Muscle of leg (tissue), 11 donors: ENCODE results near the gene SETD1A. TPM values are rescaled to one million over a fixed set of nuclear protein-coding genes. Genes with fewer than 3 reads are reported as not detected.

Experiments
- DNase-seq: peaks from one replicate; pipeline ENCODE4 v3.0.0; 2013
- H3K27ac ChIP-seq: one replicate; pipeline ENCODE4 v1.5.1; 2013; ENCODE audit warnings: mild to moderate bottlenecking, low read length, control low read depth
- H3K27me3 ChIP-seq: one replicate; pipeline ENCODE4 v1.6.1; 2013; ENCODE audit warnings: low read length; ENCODE audit not compliant: control insufficient read depth, insufficient read depth
- H3K36me3 ChIP-seq: one replicate; pipeline ENCODE4 v1.6.1; 2013; ENCODE audit warnings: low read length; ENCODE audit not compliant: control insufficient read depth, insufficient read depth
- H3K4me1 ChIP-seq: one replicate; pipeline ENCODE4 v1.6.1; 2013; ENCODE audit warnings: low read length; ENCODE audit not compliant: control insufficient read depth, insufficient read depth
- H3K4me3 ChIP-seq: one replicate; pipeline ENCODE4 v1.5.1; 2013; ENCODE audit warnings: low read length, control low read depth
- H3K9me3 ChIP-seq: replicated peaks from 2 replicates; pipeline ENCODE4 v1.6.1; 2013; ENCODE audit warnings: low read depth, low read length; ENCODE audit not compliant: control insufficient read depth
- WGBS: methylation state at CpG from one replicate; pipeline ENCODE4 v1.1.5; 2013; ENCODE audit warnings: missing lambda C conversion rate; ENCODE audit not compliant: insufficient coverage; 5-methylcytosine and 5-hydroxymethylcytosine counted together
- polyA plus RNA-seq, 8 donors: library from polyadenylated mRNA; unstranded; fragments of 120-200 nt; gene quantifications; one replicate each; pipeline versions ENCODE4 v1.2.1 to v1.2.3, GENCODE V29; 2013; ENCODE audit warnings: inconsistent platforms in 1 of 8, low replicate concordance in 1 of 8; ENCODE audit not compliant: insufficient read length in 8 of 8, insufficient read depth in 1 of 8
- total RNA-seq: library from RNA; stranded (reverse); fragments of 120-200 nt; gene quantifications from one replicate; pipeline ENCODE4 v1.2.4, GENCODE V29; 2013

Gene SETD1A
- total and polyA plus RNA-seq, 9 donors = 2.7 to 16.5 (median 12.8) TPM

DNA sequence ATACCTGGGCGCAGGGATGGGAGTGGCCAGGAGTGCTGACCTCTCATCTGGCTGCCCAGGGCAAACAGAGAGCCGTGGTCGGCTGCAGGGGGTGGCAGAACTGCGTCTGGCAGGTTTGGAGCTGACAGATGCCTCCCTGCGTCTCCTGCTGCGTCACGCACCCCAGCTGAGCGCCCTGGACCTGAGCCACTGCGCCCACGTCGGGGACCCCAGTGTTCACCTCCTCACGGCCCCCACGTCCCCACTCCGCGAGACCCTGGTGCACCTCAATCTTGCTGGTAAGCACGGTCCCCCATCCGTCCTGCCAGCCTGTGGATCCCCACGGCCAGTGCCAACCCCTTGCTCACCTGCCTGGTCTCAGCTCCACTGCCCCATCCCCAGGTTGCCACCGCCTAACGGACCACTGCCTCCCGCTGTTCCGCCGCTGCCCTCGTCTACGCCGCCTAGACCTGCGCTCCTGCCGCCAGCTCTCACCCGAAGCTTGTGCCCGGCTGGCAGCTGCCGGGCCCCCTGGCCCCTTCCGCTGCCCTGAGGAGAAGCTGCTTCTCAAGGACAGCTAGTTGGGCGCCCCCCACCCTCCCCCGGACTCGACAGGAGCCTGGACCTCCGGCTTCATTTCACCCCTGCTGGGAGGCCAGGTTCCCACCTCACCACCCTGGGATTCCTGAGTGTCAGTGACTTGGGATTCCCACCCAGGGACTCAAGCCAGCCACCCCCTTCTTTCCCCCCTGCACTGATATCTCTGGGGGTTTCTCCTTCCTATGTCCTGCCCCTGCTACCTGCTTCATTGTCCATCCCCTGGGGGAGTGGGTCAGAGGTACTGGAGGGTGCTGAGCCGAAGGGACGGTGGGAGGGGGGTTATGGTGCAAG, 10.6 kb upstream of the SETD1A start:
- Histone ChIP-seq H3K4me3 (no peak overlapping the region), H3K4me1 (peaks cover 40% of the 10 kb centered on the region), H3K36me3 (peaks cover 28% of the 10 kb centered on the region), H3K27me3 (no peaks in the 10 kb centered on the region), H3K27ac (no peak overlapping the region), H3K9me3 (no peaks in the 10 kb centered on the region)
- peak; percentile 54 for DNase-seq
- 83% methylated on average over 29 of the region's 38 CpGs for WGBS

DNA sequence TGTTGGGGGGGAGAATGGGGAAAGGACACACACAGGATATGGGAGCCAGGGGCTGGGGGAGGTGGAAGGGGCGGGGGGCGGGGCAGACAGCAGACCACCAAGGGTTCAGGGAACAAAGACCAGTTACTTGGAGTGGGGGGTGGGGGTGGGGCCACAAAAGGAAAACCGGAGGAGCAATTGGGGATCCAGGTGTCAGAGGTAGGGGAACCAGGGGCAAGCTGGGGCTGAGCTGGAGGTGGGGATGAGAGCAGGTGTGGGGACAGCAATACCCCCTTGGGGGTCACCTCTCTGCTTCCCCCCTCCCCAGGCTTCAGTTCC, 10.1 kb upstream of the SETD1A start:
- peaks cover 23% of the 10 kb centered on the region for H3K36me3 ChIP-seq
- WGBS = no CpG with 5 or more reads among the region's 3 CpGs
- no peak overlapping the region for H3K4me3 ChIP-seq
- H3K27ac ChIP-seq = peak overlapping the region; percentile 93
- no peak for DNase-seq
- H3K9me3 ChIP-seq = no peaks in the 10 kb centered on the region
- peaks cover 35% of the 10 kb centered on the region for H3K4me1 ChIP-seq
- no peaks in the 10 kb centered on the region for H3K27me3 ChIP-seq

DNA sequence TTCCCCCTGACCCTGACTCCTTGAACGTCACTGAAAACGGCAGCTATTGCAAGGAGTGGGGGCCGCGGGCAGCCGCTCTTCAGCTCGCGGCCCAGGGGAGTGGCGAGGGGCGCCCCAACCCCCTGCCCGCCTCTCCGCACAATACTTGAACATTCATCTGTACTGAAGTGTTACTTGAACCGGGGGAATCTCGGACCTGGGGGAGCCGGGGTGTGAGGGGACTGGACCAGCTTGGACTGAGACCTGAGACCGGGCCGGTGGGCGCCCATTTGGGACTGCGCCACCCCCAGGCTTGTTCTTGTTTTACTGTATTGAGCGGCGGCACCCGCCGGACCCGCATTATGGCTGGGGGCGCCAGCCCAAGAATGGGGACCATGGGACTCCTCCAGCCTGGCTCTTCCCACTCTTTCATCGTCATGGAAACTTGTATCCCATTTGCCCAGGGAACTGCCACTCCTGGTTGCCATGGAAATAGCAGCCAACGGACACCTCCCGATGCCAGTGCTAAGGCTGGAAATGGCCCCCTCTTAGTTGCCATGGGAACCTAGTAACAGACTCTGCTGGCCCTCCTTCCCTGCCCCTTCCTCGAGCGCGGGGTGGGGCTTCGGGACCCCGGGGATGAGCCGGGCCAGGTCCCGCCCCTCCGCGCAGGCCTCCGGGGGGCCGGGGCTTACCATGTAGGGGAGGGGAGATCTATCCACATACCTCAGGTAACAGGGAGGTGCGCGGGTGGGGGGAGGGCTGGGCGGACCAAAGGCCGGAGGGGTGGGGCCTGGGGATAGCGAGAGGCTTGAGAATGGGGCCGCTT, 9.5 kb upstream of the SETD1A start:
- Histone ChIP-seq H3K4me1 (peaks cover 37% of the 10 kb centered on the region), H3K27me3 (no peaks in the 10 kb centered on the region), H3K4me3 (peak overlapping the region; percentile 84), H3K36me3 (peaks cover 19% of the 10 kb centered on the region), H3K9me3 (no peaks in the 10 kb centered on the region), H3K27ac (peak overlapping the region; percentile 93)
- DNase-seq = peak; percentile 98
- 5% methylated on average over 23 of the region's 44 CpGs for WGBS

DNA sequence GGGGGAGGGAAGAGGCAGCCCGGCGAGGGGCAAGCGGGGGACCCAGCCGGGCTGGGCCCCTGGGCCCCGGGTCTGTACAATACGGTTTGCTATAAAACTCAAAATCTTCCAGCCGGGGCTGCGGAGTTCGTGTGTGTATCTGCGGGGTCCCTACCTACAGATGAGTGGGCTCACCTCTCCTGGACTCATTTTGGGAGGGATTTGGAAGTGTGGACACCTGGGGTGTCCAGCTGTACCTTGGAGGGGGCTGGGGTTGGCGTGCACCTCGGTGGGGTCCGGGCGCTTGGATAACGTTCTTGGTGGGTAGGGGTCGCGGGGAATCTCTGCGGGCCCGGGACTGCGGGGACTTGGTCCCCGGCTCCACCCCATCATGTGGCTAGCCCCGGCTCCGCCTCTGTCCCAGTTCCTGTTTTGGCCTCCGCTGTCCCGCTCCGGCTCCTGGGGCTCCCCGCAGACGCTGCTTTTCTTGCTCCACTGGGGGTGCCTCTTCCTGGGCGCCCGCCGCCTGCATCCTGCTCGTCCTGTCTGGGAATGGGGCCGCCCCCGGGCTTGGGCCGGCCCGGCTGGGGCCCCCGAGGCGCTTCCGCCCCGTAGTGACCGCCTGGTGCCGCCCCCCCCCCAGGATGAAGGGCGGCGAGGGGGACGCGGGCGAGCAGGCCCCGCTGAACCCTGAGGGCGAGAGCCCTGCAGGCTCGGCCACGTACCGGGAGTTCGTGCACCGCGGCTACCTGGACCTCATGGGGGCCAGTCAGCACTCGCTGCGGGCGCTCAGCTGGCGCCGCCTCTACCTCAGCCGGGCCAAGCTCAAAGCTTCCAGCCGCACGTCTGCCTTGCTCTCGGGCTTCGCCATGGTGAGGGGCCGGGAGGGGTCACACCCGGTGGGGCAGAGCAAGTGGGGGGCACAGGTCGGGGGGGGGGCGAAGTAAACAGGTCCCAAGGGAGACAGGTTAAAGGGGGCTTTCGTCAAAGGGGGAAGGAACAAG, 8.6 kb upstream of the SETD1A start, which contains the start of gene ORAI3:
Gene ORAI3 (plus strand): TSS at position 402 of the 983 bp plus-strand sequence. CDS start 222 bp downstream, at position 624.
- Histone ChIP-seq H3K27ac (peak within 1 kb of the TSS; percentile 93), H3K9me3 (no peaks in the 10 kb centered on the region), H3K4me3 (peak within 1 kb of the TSS; percentile 84), H3K36me3 (peaks cover 13% of the 10 kb centered on the region), H3K4me1 (peaks cover 46% of the 10 kb centered on the region), H3K27me3 (no peaks in the 10 kb centered on the region)
- DNase-seq = peak; percentile 87
- WGBS = under 1% methylated on average over 58 of the region's 70 CpGs

DNA sequence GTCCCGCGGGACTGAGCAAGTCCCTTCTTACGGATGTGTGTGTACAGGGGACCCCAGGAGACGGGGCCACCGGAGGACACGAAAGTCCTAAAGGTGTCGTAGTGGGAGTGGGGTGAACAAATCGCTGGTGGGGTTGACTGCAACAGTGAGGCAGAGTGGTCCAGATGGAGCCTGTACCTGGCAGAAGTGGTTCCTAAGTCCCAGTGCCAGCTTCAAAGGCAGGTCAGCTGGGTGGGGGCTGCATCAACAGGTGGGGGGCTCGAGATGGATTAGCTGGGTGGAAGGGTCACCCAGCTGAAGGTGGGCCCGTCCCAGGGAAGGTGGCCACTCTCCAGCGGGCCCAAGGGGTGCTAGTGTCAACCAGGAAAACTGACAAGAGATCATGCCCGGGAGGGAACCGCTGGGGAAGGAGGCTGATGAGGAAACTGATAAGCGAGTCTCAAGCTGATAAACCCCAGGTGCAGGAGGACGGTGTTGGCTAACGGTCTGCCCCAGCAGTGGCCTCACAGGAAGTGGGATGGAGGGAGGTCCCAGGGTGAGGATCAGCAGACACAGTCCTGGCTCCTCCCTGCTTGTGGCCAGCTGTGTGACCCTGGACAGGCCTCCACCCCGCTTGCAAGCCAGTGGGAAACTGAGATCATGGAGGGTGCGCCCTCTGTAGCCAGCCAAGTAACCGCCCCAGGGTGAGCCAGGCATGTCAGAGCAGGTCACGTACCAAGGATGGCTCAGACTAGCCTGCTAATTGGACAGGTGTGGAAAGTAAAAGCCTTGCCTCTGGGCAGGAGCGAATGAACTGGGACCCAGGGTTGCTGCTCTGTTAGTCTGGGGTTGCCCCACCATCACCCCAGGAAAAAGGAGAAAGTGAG, 7.7 kb upstream of the SETD1A start:
- peak; percentile 92 for DNase-seq

DNA sequence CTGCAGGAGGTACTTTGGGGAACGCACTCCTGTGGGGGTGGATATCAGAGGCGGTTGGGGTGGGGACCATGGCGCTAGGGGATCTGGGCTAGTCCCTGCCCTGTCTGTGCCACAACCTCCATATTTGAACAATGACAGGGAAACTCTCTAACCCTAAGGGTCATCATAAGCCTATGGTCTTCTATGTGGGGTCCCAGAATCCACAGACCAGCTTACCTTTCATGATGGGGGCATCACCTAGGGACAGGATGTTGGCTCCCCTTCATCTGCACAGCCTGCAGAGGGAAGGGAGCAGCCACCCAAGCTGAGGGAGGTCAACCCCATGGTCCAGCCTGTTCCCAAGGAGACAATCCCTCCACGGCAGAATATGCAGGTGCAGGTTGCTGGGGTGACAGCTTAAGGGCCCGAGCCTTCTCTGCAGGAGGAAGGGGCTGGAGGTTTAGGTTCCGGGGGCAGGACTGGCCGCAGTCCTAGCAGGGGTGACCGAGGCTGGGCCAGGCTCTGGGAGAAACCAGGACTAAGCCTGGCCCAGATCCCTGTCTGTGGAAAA, 7.0 kb upstream of the SETD1A start:
- no peaks in the 10 kb centered on the region for H3K9me3 ChIP-seq
- H3K27me3 ChIP-seq = no peaks in the 10 kb centered on the region
- H3K4me1 ChIP-seq = peaks cover 49% of the 10 kb centered on the region
- H3K4me3 ChIP-seq = no peak overlapping the region
- H3K36me3 ChIP-seq = peaks cover 8% of the 10 kb centered on the region
- whole genome bisulfite sequencing = 61% methylated on average over 4 of the region's 8 CpGs
- H3K27ac ChIP-seq = peak overlapping the region; percentile 71
- DNase-seq = peak; percentile 39

More for the DNA sequence above, 7.7 kb upstream of the SETD1A start:
- Histone ChIP-seq H3K27ac (peak overlapping the region; percentile 93), H3K4me3 (peak overlapping the region; percentile 84), H3K27me3 (no peaks in the 10 kb centered on the region), H3K9me3 (no peaks in the 10 kb centered on the region), H3K36me3 (peaks cover 11% of the 10 kb centered on the region), H3K4me1 (peaks cover 49% of the 10 kb centered on the region)
- WGBS = 2% methylated on average over 20 of the region's 21 CpGs

DNA sequence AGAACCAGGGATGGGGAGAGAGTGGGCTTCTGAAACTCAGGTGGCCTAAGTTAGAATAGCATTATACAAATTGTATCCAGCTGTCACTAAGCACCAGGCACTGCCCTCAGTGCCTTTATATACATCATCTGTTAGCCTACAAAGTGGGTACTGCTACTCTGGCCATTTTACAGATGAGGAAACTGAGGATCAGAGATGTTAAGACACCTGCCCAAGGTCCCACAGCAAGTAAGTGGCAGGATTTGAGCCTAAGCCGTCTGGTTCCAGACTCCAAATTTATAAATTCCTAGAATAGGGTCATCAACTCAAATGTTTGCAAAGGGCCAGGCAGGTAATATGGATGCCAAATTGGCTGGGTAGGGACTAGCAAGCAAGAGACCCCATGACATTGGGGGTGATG, 6.4 kb upstream of the SETD1A start:
- no peak overlapping the region for H3K27ac ChIP-seq
- no peak overlapping the region for H3K4me3 ChIP-seq

DNA sequence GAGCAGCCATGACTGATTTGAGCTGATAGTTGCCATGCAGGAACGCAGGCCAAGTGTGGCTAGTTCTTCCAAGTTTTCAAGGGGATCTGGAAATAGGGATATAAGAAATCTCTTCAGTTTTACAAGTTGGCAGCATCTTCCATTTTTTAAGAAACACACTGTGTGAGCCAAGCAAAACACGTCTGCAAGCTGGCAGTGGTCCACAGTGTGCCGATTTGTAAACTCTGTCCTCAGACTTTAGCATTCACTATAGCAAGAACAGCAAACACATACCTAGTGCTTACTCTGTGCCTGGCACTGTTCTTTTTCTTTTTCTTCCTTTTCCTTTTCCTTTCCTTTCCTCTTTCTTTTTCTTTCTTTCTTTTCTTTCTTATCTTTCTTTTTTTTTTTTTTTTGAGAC, 5.8 kb upstream of the SETD1A start:
- H3K36me3 ChIP-seq = peaks cover 8% of the 10 kb centered on the region
- peaks cover 51% of the 10 kb centered on the region for H3K4me1 ChIP-seq
- no peak overlapping the region for H3K4me3 ChIP-seq
- WGBS = 11% methylated on average over 2 of the region's 3 CpGs
- no peaks in the 10 kb centered on the region for H3K27me3 ChIP-seq
- DNase-seq = peak; percentile 79
- no peaks in the 10 kb centered on the region for H3K9me3 ChIP-seq
- H3K27ac ChIP-seq = no peak overlapping the region

More for the DNA sequence above, 6.4 kb upstream of the SETD1A start:
- peaks cover 49% of the 10 kb centered on the region for H3K4me1 ChIP-seq
- H3K36me3 ChIP-seq = peaks cover 8% of the 10 kb centered on the region
- peak; percentile 43 for DNase-seq
- H3K9me3 ChIP-seq = no peaks in the 10 kb centered on the region
- H3K27me3 ChIP-seq = no peaks in the 10 kb centered on the region
- WGBS = no CpG with 5 or more reads among the region's 1 CpG

DNA sequence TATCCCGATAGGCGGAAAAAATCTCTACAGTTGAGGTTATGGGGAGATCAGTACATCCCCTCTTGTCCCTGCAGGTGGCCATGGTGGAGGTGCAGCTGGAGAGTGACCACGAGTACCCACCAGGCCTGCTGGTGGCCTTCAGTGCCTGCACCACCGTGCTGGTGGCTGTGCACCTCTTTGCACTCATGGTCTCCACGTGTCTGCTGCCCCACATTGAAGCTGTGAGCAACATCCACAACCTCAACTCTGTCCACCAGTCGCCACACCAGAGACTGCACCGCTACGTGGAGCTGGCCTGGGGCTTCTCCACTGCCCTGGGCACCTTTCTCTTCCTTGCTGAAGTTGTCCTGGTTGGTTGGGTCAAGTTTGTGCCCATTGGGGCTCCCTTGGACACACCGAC, 4.4 kb upstream of the SETD1A start:
- Histone ChIP-seq H3K9me3 (no peaks in the 10 kb centered on the region), H3K4me3 (no peak overlapping the region), H3K27ac (no peak overlapping the region), H3K27me3 (no peaks in the 10 kb centered on the region), H3K4me1 (peaks cover 47% of the 10 kb centered on the region), H3K36me3 (peaks cover 8% of the 10 kb centered on the region)
- 75% methylated on average over 4 of the region's 9 CpGs for WGBS
- DNase-seq = no peak
